Activated CD8-positive, alpha-beta memory T cell treated with anti-CD3 and anti-CD28 coated beads, Interleukin-2, amount 10 ng/mL, durations not matched to agents 7 days and 5 days (primary cell): Measurements from ENCODE around the gene RHOT1. TPM values are rescaled to one million over a fixed set of nuclear protein-coding genes. Genes with fewer than 3 reads are reported as not detected.
"Not testable (repeated sequence)": the region's sequence is repeated elsewhere in the genome, so short reads cannot be mapped to it uniquely, and the experiment has no call there.

Source experiments
- ATAC-seq: fragments of 150-1000 bp; cut with Tn5 transposase; one replicate; pipeline ENCODE4 v1.10.0; 2021; ENCODE audit warnings: moderate library complexity
- CTCF ChIA-PET: fragments of 350-600 bp; sonication (Branson Sonifier 250); formaldehyde crosslinking; loops from one replicate; lab custom pipeline; 2021; ENCODE audit warnings: antibody characterized with exemption; lab: Charles Lee
- DNase-seq: peaks from one replicate; pipeline ENCODE4 v3.0.0-alpha.2; 2020
- H3K27ac Mint-ChIP-seq: one replicate; pipeline ENCODE4 v1.8.0; 2021; ENCODE audit warnings: mild to moderate bottlenecking, mixed read lengths
- H3K27me3 Mint-ChIP-seq: one replicate; pipeline ENCODE4 v1.8.0; 2021; ENCODE audit warnings: mixed read lengths
- H3K36me3 Mint-ChIP-seq: one replicate; pipeline ENCODE4 v1.8.0; 2021; ENCODE audit warnings: mild to moderate bottlenecking, mixed read lengths
- H3K4me1 Mint-ChIP-seq: one replicate; pipeline ENCODE4 v1.8.0; 2021; ENCODE audit warnings: mixed read lengths
- H3K4me3 Mint-ChIP-seq: one replicate; pipeline ENCODE4 v1.8.0; 2021; ENCODE audit warnings: mild to moderate bottlenecking, moderate library complexity, mixed read lengths
- H3K9me3 Mint-ChIP-seq: one replicate; pipeline ENCODE4 v1.8.0; 2022; ENCODE audit warnings: low read depth, mixed read lengths
- total RNA-seq, 2 experiments: library from RNA; stranded (reverse); gene quantifications; one replicate each; pipeline ENCODE4 v1.2.3, GENCODE V29; 2021

The RHOT1 gene
- total RNA-seq, 2 experiments from 2014 or later, result 25.7 to 28.2 TPM

- H3K36me3 Mint-ChIP-seq, result peaks cover 16% of the 10 kb centered on the region
- no peak for ATAC-seq
- H3K27me3 Mint-ChIP-seq, result no peaks in the 10 kb centered on the region
- no peak overlapping the region for H3K27ac Mint-ChIP-seq
- DNase-seq, result no peak
- CTCF ChIA-PET, result interaction anchor here (0.7 to 2.6 kb wide), 2 partner anchors 11 to 1631 kb away, joined by 3 to 7 read pairs; no protein-coding TSS in a partner anchor
- no peak overlapping the region for H3K4me3 Mint-ChIP-seq
- H3K9me3 Mint-ChIP-seq, result no peaks in the 10 kb centered on the region
- H3K4me1 Mint-ChIP-seq, result peaks cover 8% of the 10 kb centered on the region
Observed at GRCh38 chr17:32150358-32150757, 8.1 kb downstream of the RHOT1 start.

GRCh38 chr17:32152130-32152529, 9.8 kb downstream of the RHOT1 start:
- H3K4me1 Mint-ChIP-seq, result peaks cover 6% of the 10 kb centered on the region

DNA sequence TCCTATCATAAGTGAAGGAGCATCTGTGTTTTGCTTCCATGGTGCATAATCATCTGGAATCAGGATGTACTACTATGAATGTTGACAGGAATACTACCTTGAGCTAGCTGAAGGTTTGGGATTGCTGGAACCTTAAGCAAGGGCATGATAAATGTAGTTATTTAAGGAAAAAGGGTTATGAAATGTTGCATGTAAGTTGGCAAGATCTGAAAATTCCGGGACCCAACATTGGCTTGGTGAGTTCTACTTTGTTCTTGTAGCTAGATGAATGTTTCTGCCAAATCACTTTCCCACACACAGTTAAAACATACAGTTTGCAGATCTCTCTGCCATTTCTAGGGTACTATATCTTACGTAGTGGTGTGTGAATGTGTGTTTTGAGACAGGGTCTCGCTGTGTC, 13.6 kb downstream of the RHOT1 start:
- Mint-ChIP-seq H3K4me1 (peaks cover 2% of the 10 kb centered on the region), H3K36me3 (peaks cover 24% of the 10 kb centered on the region), H3K27me3 (no peaks in the 10 kb centered on the region), H3K4me3 (no peak overlapping the region), H3K9me3 (no peaks in the 10 kb centered on the region), H3K27ac (no peak overlapping the region)
- DNase-seq (no peak), ATAC-seq (no peak)
- CTCF ChIA-PET, result interaction anchor here (1.8 kb wide), 1 partner anchor 12 kb away, joined by 5 read pairs; no protein-coding TSS in a partner anchor

More at GRCh38 chr17:32152130-32152529, 9.8 kb downstream of the RHOT1 start:
- H3K9me3 Mint-ChIP-seq, result no peaks in the 10 kb centered on the region
- no peak for DNase-seq
- no peak for ATAC-seq
- CTCF ChIA-PET, result interaction anchor here (1.0 kb wide), 1 partner anchor 24 kb away, joined by 3 read pairs; no protein-coding TSS in a partner anchor
- peaks cover 15% of the 10 kb centered on the region for H3K36me3 Mint-ChIP-seq
- no peak overlapping the region for H3K4me3 Mint-ChIP-seq
- no peaks in the 10 kb centered on the region for H3K27me3 Mint-ChIP-seq
- H3K27ac Mint-ChIP-seq, result no peak overlapping the region

DNA sequence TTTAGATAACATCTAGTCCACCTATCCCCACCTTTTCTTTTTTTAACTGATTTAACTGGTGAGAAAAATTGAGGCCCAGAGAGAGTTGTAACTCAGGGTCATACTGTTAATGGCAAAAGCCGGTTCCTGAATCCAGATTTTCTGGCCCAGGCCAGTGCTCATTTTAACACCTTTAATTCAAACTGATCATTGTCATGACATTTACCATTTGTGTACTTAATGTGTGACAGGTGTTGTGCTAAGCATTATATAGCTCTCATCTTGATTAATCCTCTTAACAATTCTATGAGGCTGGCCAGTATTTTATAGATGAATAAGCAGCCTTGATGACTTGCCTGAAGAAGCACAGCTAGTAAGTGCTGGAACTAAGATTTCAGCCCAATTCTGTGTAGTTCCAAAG, 14.4 kb downstream of the RHOT1 start:
- Mint-ChIP-seq H3K9me3 (no peaks in the 10 kb centered on the region), H3K27me3 (no peaks in the 10 kb centered on the region), H3K4me1 (peaks cover 3% of the 10 kb centered on the region), H3K36me3 (peaks cover 26% of the 10 kb centered on the region), H3K27ac (no peak overlapping the region), H3K4me3 (no peak overlapping the region)
- ATAC-seq (no peak), DNase-seq (no peak)
- CTCF ChIA-PET, result interaction anchor here (1.8 kb wide), 1 partner anchor 13 kb away, joined by 5 read pairs; no protein-coding TSS in a partner anchor

GRCh38 chr17:32157225-32157624, 14.9 kb downstream of the RHOT1 start:
- no peaks in the 10 kb centered on the region for H3K9me3 Mint-ChIP-seq
- CTCF ChIA-PET, result interaction anchor here (0.7 to 1.8 kb wide), 2 partner anchors 14 to 18 kb away, joined by 3 to 5 read pairs; no protein-coding TSS in a partner anchor
- no peak for DNase-seq
- no peak for ATAC-seq
- no peak overlapping the region for H3K27ac Mint-ChIP-seq
- peaks cover 4% of the 10 kb centered on the region for H3K4me1 Mint-ChIP-seq
- H3K36me3 Mint-ChIP-seq, result peaks cover 26% of the 10 kb centered on the region
- H3K4me3 Mint-ChIP-seq, result no peak overlapping the region
- no peaks in the 10 kb centered on the region for H3K27me3 Mint-ChIP-seq

DNA sequence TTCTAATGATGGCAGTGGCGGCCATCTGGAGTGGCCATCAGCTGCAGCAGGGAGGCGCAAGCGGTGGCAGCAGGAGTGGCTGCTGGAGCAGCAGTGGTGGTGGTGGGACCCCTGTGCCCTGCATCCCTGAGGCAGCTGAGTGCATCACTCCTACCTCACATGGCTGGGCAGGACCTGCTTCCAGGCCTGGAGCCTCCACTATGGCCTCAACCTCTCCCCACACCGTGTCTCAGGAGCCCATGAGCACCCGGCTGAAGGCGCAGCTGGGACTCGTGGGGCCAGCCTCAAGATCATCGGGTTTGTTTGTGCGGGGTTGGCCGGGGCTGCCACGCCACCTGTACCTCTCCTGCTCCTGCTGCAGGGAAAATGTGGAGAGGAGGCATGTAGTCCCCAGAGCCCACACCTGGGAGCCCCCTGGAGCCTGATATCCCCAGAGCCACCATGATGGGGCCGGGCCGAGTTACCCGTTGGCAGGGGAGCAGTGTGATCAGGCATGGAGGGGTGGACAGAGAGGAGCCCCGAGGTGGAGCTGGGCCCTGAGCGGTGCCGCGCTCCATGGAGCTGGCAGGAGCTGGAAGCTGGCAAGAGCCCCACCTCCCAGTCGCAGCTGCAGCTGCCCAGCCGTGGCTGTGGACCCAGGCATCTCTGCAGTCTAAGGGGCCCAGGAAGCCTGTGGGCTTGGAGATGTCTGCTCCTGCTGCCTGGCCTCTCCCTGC, 16.7 kb downstream of the RHOT1 start:
- H3K36me3 Mint-ChIP-seq, result peaks cover 22% of the 10 kb centered on the region
- CTCF ChIA-PET, result no interaction called here
- H3K27ac Mint-ChIP-seq, result no peak overlapping the region
- peaks cover 4% of the 10 kb centered on the region for H3K4me1 Mint-ChIP-seq
- peaks cover 2% of the 10 kb centered on the region for H3K9me3 Mint-ChIP-seq
- DNase-seq (no peak), ATAC-seq (no peak)
- no peaks in the 10 kb centered on the region for H3K27me3 Mint-ChIP-seq
- H3K4me3 Mint-ChIP-seq, result no peak overlapping the region

- Mint-ChIP-seq H3K4me3 (no peak overlapping the region), H3K27ac (no peak overlapping the region), H3K4me1 (peaks cover 2% of the 10 kb centered on the region), H3K9me3 (peaks cover 2% of the 10 kb centered on the region), H3K36me3 (peaks cover 20% of the 10 kb centered on the region), H3K27me3 (no peaks in the 10 kb centered on the region)
- ATAC-seq, result no peak
- no peak for DNase-seq
- CTCF ChIA-PET, result no interaction called here
Observed at GRCh38 chr17:32159586-32160438, 17.5 kb downstream of the RHOT1 start.

DNA sequence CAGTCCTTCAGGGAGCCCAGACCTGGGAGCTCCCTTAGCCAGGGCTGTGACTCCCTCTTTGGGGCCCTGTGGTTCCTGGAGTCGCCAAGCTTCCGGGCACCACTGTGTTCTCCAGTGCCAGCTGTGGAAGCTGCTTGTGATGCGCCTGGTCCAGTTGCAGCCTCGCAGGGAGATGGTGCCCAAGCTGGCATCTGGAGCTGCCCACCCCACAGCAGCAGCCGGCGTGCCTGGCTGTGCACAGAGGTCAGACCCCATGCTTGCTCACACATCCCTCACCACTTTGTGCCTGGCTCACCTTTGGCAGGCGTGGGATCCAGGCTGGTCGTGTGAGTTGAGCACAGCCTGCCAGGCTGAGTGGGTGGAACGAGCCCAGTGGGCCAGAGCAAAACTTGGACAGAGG, 18.2 kb downstream of the RHOT1 start:
- no peaks in the 10 kb centered on the region for H3K27me3 Mint-ChIP-seq
- H3K4me3 Mint-ChIP-seq, result no peak overlapping the region
- CTCF ChIA-PET, result interaction anchor here (0.6 kb wide), 1 partner anchor 307 kb away, joined by 3 read pairs; no protein-coding TSS in a partner anchor
- peaks cover 2% of the 10 kb centered on the region for H3K4me1 Mint-ChIP-seq
- no peak for ATAC-seq
- H3K9me3 Mint-ChIP-seq, result peaks cover 2% of the 10 kb centered on the region
- no peak for DNase-seq
- no peak overlapping the region for H3K27ac Mint-ChIP-seq
- peaks cover 19% of the 10 kb centered on the region for H3K36me3 Mint-ChIP-seq

DNA sequence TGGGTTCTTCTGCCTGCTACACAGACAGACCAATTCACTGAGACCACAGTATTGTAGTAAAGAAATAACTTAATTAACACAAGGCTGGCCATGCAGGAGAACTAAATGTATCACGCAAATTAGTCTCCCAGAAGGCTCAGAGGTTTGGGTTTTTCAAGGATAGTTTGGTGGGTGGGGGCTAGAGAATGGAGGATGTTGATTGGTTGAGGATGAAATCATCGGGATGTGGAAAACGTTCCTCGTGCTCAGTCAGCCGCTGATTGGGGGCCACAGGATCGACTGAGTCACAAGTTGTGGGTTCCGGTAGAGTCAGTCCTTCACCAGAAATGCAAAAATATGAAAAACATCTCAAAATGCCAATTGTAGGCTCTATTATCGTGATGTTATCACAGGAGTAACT, 18.7 kb downstream of the RHOT1 start:
- no peak for DNase-seq
- no peaks in the 10 kb centered on the region for H3K27me3 Mint-ChIP-seq
- CTCF ChIA-PET, result interaction anchor here (0.6 kb wide), 1 partner anchor 306 kb away, joined by 3 read pairs; no protein-coding TSS in a partner anchor

DNA sequence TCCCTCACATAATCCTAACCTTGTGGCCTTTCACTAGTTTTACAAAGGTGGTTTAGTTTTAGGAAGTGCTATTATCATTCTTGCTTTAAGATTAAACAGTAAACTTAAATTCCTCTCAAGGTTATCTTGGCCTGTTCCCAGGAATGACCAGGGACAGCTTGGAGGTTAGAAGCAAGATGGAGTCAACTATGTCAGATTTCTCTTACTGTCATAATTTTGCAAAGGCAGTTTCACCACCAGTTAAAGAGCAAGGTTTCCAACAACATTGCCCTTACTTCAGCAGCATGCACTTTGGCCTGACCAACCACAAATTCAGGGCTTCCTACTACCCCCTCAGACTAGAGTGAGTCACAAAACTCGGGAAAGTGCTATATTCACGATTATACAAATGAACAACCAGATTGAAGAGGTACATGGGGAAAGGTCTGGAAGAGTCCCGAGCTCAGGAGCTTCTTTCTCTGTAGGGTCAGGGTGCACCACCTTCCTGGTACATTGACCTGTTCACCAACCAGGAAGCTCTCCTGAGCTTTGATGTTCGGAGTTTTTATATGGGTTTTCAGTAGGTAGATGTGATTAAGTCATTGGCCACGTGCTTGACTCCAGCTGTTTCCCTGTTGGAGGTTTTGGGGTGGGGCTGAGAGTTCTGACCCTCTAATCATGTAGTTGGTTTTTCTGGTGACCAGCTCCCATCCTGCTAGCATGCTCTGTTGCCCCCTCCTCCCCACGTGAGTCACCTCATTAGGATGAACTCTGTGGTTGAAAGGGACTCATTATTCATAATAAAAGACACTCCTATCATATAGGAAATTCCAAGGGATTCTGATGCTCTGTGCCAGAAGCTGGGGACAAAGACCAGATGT, 19.4 kb downstream of the RHOT1 start:
- no peak overlapping the region for H3K27ac Mint-ChIP-seq
- H3K36me3 Mint-ChIP-seq, result peaks cover 25% of the 10 kb centered on the region

More for the DNA sequence above, 18.7 kb downstream of the RHOT1 start:
- Mint-ChIP-seq H3K36me3 (peaks cover 19% of the 10 kb centered on the region), H3K4me1 (peaks cover 2% of the 10 kb centered on the region), H3K27ac (no peak overlapping the region), H3K9me3 (peaks cover 2% of the 10 kb centered on the region), H3K4me3 (no peak overlapping the region)
- ATAC-seq, result no peak

GRCh38 chr17:32174889-32175288, 32.6 kb downstream of the RHOT1 start:
- no peak for ATAC-seq
- CTCF ChIA-PET, result no interaction called here
- H3K27me3 Mint-ChIP-seq, result no peaks in the 10 kb centered on the region
- peaks cover 28% of the 10 kb centered on the region for H3K36me3 Mint-ChIP-seq
- no peak for DNase-seq
- H3K27ac Mint-ChIP-seq, result no peak overlapping the region
- no peak overlapping the region for H3K4me3 Mint-ChIP-seq
- no peaks in the 10 kb centered on the region for H3K4me1 Mint-ChIP-seq
- no peaks in the 10 kb centered on the region for H3K9me3 Mint-ChIP-seq

More for the DNA sequence above, 19.4 kb downstream of the RHOT1 start:
- ATAC-seq (no peak), DNase-seq (no peak)
- no peaks in the 10 kb centered on the region for H3K27me3 Mint-ChIP-seq
- no peak overlapping the region for H3K4me3 Mint-ChIP-seq
- CTCF ChIA-PET, result no interaction called here
- peaks cover 2% of the 10 kb centered on the region for H3K4me1 Mint-ChIP-seq
- H3K9me3 Mint-ChIP-seq, result peaks cover 8% of the 10 kb centered on the region

GRCh38 chr17:32178679-32179078, 36.4 kb downstream of the RHOT1 start:
- ATAC-seq, CTCF ChIA-PET, H3K4me1 Mint-ChIP-seq, H3K27ac Mint-ChIP-seq, DNase-seq, H3K27me3 Mint-ChIP-seq, H3K9me3 Mint-ChIP-seq, H3K4me3 Mint-ChIP-seq: not testable (repeated sequence)
- peaks cover 42% of the 10 kb centered on the region for H3K36me3 Mint-ChIP-seq

GRCh38 chr17:32179103-32179502, 36.8 kb downstream of the RHOT1 start:
- H3K27me3 Mint-ChIP-seq, CTCF ChIA-PET, H3K9me3 Mint-ChIP-seq, ATAC-seq, H3K4me3 Mint-ChIP-seq, H3K27ac Mint-ChIP-seq, H3K4me1 Mint-ChIP-seq, DNase-seq: not testable (repeated sequence)
- peaks cover 44% of the 10 kb centered on the region for H3K36me3 Mint-ChIP-seq
